NK-92 (cell line): ENCODE results near the gene ZFP36.
"Not testable (repeated sequence)": the region's sequence is repeated elsewhere in the genome, so short reads cannot be mapped to it uniquely, and the experiment has no call there.

ENCODE experiments used
- DNase-seq: peaks from one replicate; lab custom pipeline; 2025; ENCODE audit not compliant: unreplicated experiment; lab: John Stamatoyannopoulos, UW

ZFP36 gene

GRCh38 chr19:39438270-39438934, 31.8 kb downstream of the ZFP36 start:
- DNase-seq = no peak

DNA sequence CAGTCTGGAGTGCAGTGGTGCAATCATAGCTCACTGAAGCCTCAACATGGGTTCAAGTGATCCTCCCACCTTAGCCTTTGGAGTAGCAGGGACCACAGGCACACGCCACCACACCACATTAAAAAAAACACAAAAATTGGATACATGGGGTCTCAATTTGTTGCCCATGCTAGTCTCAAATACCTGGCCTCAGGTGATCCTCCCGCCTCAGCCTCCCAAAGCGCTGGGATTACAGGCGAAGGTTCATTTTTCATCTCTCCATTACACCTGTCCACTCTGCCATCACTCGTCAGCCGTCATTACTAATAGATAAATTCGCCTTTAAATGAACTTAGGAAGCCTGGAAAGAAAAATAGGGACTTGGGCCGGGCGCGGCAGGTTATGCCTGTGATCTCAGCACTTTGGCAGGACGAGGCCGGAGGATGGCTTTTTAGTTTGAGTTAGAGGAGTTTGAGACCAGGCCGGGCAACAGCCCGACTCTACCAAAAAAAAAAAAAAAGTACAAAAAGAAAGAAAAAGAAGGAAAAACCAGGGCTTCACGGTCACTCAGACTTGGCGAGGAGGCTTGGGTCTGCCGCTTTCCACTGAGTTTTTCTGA, 38.0 kb downstream of the ZFP36 start:
- DNase-seq = no peak

DNA sequence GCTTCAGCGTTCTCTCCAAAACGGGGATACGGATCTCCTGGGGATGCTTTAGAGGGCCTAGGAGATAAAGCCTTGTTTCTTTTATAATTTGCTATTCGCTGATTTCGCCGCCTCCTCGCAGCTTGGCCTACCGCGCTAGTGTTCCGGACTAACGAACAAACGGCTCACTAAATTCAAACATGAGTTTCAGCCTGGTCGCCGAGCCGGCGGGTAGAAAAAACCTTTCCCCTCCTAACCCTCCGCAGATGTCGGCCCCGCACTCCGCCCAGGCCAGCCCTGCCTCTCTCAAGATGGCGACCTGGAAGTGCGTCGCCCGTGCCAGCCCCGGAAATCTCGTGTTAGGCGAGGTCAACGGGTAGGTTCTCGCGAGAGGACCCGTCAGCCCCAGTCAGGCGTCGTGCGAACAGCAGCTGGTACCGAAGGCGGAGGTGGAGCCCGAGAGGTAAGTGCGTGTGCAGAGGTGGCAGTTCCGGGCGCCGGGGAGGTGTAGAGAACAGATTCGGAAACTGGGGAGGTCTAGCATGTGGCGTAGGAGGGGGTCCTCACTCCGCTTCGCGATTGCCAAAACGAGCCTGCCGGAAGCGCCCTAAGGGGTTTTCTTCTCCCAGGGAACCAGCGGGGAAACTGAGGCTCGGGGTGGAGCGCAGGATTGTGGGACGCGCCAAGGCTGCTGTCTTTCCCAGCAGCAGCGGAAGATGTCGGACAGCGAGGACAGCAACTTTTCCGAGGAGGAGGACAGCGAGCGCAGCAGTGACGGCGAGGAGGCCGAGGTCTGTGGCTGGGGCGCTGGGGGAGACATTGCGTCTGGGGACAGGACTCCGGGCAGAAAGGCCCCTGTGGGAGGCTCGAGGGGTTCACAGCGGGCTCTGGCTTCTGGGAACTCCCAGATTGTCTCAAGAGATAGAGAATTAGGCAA, 38.8 kb downstream of the ZFP36 start, which contains the start of gene SUPT5H:
SUPT5H (plus strand) TSS at position 387 of the 916 bp plus-strand sequence; CDS start at position 696, 309 bp downstream.
- peak; percentile 91 for DNase-seq

DNA sequence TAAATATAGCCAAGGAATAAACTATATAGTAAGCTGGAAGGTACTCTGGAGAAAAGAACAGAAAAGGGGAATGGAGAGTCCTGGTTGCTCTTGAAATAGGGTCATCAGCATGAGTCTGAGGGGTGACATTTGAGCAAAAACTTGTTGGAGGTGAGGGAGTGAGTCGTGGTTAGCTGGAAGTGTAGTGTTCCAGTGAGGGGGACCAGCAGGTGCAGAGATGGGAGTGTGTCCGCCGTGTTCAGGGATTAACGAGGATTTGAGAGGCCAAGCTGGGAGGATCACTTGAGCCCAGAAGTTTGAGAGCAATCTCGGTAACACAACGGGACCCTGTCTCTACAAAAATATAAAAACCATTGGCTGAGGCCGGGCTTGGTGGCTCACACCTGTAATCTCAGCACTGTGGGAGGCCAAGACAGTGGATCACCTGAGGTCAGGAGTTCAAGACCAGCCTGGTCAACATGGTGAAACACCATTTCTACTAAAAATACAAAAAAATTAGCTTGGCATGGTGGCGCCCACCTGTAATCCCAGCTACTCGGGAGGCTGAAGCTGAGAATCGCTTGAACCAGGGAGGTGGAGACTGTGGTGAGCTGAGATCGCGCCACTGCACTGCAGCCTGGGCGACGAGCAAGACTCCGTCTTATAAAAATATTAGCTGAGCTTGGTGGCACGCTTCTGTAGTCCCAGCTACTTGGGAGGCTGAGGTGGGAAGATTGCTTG, 39.9 kb downstream of the ZFP36 start:
- no peak for DNase-seq

DNA sequence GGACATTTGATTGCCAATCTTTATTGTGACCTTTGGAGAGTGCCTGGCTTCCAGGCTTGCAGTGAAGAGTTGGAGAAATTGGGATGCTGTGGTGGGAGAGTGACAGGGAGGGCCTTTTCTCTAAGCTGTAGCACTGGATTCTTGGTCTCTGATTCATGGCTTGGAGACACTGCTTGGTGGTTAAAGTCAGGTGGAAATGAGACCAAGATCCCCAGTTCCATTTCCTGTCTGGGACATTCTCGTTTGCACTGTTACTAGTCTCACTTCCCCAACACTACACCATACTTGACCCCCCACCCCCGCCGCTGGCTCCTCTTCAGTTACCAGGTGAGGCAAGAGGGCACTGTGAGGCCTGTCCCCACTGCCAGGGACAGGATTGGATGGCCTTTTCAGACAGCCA, 41.6 kb downstream of the ZFP36 start:
- DNase-seq = no peak

DNA sequence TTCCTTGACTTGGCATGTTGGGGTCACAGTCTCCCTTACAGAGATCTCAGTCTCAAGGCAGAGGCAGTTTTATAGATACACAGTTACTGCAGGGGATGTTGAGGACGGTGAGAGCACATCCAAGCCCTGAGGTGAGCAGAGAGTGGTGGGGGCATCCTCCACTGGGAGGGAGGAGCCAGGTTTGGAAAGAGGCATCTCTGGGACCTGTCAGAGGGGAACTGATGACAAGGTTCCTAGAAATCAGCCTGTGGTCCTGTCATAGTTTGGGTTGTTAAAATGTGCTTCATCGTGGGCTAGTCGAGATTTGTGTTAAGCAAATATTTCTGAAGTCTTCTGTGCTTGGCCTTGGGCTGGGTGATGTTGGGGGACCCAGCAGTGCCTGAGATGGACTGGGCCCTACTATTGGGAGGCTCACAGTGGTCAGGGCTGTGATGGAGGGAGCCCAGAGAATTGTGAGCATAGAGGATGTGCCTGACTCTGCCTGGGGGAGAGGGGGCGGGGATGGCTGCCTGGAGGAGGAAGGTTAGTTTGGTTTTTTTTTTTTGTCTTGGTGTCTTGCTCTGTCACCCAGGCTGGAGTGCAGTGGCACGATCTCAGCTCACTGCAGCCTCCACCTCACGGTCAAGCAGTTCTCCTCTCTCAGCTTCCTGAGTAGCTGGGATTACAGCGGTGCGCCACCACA, 42.6 kb downstream of the ZFP36 start:
- no peak for DNase-seq

- not testable (repeated sequence) for DNase-seq
Measured at GRCh38 chr19:39451257-39451656, 44.6 kb downstream of the ZFP36 start.
